IPS DF 4.7 (cell line): Measurements from ENCODE around the gene KLHL21.
"Not testable (repeated sequence)": the region's sequence is repeated elsewhere in the genome, so short reads cannot be mapped to it uniquely, and the experiment has no call there.

Experiments used
- DNase-seq: peaks from one replicate; pipeline ENCODE4 v3.0.0-alpha.2; 2013; ENCODE audit warnings: low spot score; ENCODE audit errors: extremely low read depth

Gene KLHL21

GRCh38 chr1:6585081-6585722, 17.5 kb downstream of the KLHL21 start:
- DNase-seq = no peak

GRCh38 chr1:6584126-6585080, 18.3 kb downstream of the KLHL21 start:
- DNase-seq = no peak

DNA sequence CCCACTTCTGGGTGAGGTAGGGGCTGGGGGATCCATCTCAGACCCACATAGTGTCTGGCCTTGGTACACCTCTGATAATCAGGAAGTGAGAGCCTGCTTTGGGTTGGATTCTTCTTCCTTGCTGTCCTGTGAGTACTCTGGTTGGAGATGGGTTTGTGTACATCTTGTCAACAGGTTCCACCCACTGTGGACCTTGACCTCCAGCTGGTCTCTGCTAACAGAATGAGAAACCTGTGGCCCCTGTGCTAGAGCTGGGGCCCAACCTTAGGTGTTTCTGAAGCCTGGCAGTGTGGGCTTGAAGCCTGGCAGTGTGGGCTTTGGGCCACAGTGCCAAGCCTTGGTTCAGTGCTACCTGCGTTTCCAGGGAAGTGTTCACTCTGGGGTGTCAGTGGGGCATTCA, 20.3 kb downstream of the KLHL21 start:
- no peak for DNase-seq

DNA sequence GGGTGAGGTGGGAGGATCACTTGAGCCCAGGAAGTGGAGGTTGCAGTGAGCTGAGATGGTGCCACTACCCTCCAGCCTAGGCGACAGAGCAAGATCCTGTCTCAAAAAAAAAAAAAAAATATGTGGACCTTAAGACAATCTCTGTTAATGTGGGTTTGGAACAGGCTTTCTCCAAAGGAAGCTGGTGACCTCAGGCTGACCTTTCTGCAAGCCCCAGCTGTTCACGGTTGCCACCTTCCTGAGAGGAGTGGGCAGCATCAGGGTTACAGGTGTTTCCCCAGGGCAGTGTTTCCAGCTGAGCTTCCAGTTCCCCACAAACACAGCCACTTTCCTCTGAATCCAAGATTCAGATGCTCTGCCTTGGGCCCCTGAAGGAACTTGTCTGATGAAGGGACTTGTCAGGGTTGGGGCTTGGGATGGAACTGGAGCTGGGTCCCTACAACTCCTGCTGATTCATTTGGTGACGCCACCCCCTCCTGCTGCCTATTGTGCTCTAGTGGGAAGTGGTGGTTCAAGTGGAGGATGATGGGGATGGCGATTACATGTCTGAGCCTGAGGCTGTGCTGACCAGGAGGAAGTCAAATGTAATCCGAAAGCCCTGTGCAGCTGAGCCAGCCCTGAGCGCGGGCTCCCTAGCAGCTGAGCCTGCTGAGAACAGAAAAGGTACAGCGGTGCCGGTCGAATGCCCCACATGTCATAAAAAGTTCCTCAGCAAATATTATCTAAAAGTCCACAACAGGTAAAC, 20.9 kb downstream of the KLHL21 start:
- no peak for DNase-seq

- no peak for DNase-seq
Measured at GRCh38 chr1:6580593-6581409, 21.9 kb downstream of the KLHL21 start.

DNA sequence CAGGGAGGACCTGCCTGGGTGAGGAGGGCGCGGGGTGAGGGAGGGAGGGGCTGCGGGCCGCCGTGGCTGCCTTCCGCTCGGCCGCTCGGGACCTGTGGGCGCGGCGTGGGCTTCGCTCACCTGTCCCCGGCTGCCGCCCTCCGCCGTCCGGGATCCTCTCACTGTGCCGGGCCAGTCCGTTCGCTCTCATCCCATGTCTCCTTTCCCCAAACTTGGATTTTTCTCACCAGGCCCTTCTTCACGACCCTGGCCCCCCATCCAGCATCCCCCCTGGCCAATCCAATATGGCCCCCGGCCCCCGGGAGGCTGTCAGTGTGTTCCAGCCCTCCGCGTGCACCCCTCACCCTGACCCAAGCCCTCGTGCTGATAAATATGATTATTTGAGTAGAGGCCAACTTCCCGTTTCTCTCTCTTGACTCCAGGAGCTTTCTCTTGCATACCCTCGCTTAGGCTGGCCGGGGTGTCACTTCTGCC, 22.5 kb downstream of the KLHL21 start:
- no peak for DNase-seq

DNA sequence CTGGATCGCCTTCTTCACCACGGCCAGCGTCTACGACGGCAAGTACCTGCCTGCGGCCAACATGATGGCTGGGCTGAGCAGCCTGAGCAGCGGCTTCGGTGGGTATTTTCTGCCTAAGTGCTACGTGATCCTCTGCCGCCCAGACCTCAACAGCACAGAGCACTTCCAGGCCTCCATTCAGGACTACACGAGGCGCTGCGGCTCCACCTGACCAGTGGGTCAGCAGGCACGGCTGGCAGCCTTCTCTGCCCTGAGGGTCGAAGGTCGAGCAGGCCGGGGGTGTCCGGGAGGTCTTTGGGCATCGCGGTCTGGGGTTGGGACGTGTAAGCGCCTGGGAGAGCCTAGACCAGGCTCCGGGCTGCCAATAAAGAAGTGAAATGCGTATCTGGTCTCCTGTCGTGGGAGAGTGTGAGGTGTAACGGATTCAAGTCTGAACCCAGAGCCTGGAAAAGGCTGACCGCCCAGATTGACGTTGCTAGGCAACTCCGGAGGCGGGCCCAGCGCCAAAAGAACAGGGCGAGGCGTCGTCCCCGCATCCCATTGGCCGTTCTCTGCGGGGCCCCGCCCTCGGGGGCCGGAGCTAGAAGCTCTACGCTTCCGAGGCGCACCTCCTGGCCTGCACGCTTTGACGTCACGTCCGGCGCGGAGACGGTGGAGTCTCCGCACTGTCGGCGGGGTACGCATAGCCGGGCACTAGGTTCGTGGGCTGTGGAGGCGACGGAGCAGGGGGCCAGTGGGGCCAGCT, 23.1 kb downstream of the KLHL21 start, which contains the start of gene ZBTB48:
Gene ZBTB48, plus strand, starts transcription at position 621 of the 745 bp plus-strand sequence. CDS start 616 bp downstream, outside the sequence.
- DNase-seq = peak; percentile 86

DNA sequence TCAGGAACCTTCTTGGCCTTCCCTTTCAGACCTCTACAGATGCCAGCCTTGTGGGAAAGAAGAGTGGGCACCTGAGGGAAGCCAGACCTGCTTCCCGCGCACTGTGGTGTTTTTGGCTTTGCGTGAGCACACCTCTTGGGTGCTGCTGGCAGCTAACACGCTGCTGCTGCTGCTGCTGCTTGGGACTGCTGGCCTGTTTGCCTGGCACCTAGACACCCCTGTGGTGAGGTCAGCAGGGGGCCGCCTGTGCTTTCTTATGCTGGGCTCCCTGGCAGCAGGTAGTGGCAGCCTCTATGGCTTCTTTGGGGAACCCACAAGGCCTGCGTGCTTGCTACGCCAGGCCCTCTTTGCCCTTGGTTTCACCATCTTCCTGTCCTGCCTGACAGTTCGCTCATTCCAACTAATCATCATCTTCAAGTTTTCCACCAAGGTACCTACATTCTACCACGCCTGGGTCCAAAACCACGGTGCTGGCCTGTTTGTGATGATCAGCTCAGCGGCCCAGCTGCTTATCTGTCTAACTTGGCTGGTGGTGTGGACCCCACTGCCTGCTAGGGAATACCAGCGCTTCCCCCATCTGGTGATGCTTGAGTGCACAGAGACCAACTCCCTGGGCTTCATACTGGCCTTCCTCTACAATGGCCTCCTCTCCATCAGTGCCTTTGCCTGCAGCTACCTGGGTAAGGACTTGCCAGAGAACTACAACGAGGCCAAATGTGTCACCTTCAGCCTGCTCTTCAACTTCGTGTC, 23.9 kb downstream of the KLHL21 start:
- no peak for DNase-seq

- DNase-seq = no peak
Measured at GRCh38 chr1:6577831-6578525, 24.7 kb downstream of the KLHL21 start.

DNA sequence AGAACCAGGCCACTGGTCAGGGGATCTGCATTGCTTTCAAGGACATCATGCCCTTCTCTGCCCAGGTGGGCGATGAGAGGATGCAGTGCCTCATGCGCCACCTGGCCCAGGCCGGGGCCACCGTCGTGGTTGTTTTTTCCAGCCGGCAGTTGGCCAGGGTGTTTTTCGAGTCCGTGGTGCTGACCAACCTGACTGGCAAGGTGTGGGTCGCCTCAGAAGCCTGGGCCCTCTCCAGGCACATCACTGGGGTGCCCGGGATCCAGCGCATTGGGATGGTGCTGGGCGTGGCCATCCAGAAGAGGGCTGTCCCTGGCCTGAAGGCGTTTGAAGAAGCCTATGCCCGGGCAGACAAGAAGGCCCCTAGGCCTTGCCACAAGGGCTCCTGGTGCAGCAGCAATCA, 27.9 kb downstream of the KLHL21 start:
- DNase-seq = no peak

- DNase-seq = no peak
Measured at GRCh38 chr1:6574025-6574620, 28.5 kb downstream of the KLHL21 start.

DNA sequence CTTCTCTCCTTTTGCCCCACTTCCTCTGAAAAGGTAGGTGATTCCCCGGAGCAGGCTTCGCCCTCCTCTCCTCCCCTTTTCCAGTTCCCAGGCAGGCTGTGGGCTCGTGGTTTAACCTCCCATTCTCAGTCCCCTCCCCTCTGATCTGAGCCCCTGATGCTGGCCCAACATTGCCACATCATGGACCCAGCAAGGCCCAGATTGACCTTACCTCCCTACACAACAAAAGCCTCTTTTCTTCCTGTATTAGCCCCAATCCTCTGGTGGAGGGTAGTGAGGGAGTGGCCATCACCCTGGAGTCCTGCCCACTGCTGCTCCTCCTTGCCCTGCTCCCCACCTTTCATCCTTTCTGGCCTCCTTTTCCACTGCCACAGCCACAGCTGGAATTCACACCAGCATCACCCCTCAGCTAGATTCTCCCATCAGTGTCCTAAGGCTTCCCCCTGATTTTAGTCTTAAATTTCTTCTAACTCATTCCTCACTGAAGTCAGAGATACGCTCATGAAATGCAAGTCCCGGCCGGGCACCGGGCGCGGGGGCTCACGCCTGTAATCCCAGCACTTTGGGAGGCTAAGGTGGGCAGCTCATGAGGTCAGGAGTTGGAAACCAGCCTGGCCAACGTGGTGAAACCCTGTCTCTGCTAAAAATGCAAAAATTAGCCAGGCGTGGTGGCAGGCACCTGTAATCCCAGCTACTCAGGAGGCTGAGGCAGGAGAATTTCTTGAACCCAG, 29.9 kb downstream of the KLHL21 start:
- no peak for DNase-seq

- DNase-seq = no peak
Measured at GRCh38 chr1:6570987-6571386, 31.7 kb downstream of the KLHL21 start.

DNA sequence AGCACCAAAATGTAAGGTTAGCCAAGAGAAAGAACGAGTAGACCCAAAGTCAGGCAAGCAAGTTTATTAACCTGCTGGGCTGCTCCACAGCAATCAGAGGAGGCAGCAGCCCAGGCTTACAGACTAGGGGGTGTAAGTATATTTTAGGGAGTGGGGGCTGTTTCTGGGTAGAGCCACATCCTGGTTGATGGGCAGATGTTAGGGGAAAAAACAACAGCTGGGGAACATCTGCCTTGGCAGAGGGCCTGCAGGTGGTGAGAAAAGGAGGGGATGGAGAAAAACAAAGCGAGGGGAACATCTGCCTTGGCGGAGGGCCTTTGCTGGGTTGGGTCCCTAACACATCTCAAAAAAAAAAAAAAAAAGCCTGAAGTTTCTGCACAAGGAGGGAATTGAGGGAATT, 32.6 kb downstream of the KLHL21 start:
- no peak for DNase-seq

GRCh38 chr1:6569033-6569432, 33.6 kb downstream of the KLHL21 start:
- no peak for DNase-seq

- no peak for DNase-seq
Measured at GRCh38 chr1:6560267-6560666, 42.4 kb downstream of the KLHL21 start.

- not testable (repeated sequence) for DNase-seq
Measured at GRCh38 chr1:6559161-6559560, 43.5 kb downstream of the KLHL21 start.

GRCh38 chr1:6557597-6557996, 45.1 kb downstream of the KLHL21 start:
- DNase-seq = no peak
